SK-N-MC (cell line): ENCODE data around the gene APBA3.

Experiments
- DNase-seq: peaks from one replicate; pipeline ENCODE4 v3.0.0-alpha.2; 2011; ENCODE audit warnings: low read depth, low spot score
- H3K27ac ChIP-seq: fragments of 200-600 bp; sonication (generic); 2 replicates; pipeline ENCODE4 v1.5.1; 2016; ENCODE audit warnings: mixed run types
- H3K36me3 ChIP-seq: fragments of 200-600 bp; sonication (generic); 2 replicates; pipeline ENCODE4 v1.6.1; 2017; ENCODE audit warnings: antibody characterized with exemption, low read length, mixed read lengths; ENCODE audit not compliant: insufficient read depth
- H3K4me3 ChIP-seq: fragments of 200-600 bp; sonication (generic); 2 replicates; pipeline ENCODE4 v1.5.1; 2016
- H3K9ac ChIP-seq: fragments of 200-600 bp; sonication (generic); 2 replicates; pipeline ENCODE4 v1.8.0; 2017; ENCODE audit warnings: mixed run types, mixed read lengths; ENCODE audit not compliant: insufficient read length
- H3K9me3 ChIP-seq: fragments of 200-600 bp; sonication (generic); 2 replicates; pipeline ENCODE4 v1.6.1; 2017; ENCODE audit warnings: low read depth, mild to moderate bottlenecking, antibody characterized with exemption, low read length, moderate library complexity, mixed read lengths
- EZH2 ChIP-seq: fragments of 200-600 bp; sonication (generic); IDR thresholded peaks from one replicate; pipeline ENCODE4 v1.6.1; 2017; ENCODE audit warnings: antibody characterized with exemption
- FOXP2 ChIP-seq: optimal IDR thresholded peaks from 2 replicates; pipeline ENCODE3; 2011; ENCODE audit warnings: mild to moderate bottlenecking, moderate library complexity; ENCODE audit not compliant: insufficient read depth; ENCODE audit errors: extremely low read length, control extremely low read depth
- POLR2AphosphoS5 ChIP-seq: IDR thresholded peaks from 2 replicates; pipeline ENCODE4 v1.6.1; 2012; ENCODE audit warnings: mild to moderate bottlenecking, low read depth, low read length, borderline replicate concordance

The APBA3 gene

GRCh38 chr19:3776479-3777040, 15.1 kb upstream of the APBA3 start:
- TF ChIP-seq POLR2AphosphoS5 (no peak), EZH2 (no peak), FOXP2 (no peak)
- Histone ChIP-seq H3K9ac (no peak overlapping the region), H3K9me3 (no peaks in the 10 kb centered on the region), H3K4me3 (no peak overlapping the region), H3K36me3 (no peaks in the 10 kb centered on the region), H3K27ac (no peak overlapping the region)
- DNase-seq, result no peak

- no peaks in the 10 kb centered on the region for H3K36me3 ChIP-seq
- no peak for DNase-seq
- TF ChIP-seq EZH2 (no peak), FOXP2 (no peak), POLR2AphosphoS5 (no peak)
- H3K9ac ChIP-seq, result no peak overlapping the region
- no peaks in the 10 kb centered on the region for H3K9me3 ChIP-seq
- no peak overlapping the region for H3K27ac ChIP-seq
- H3K4me3 ChIP-seq, result no peak overlapping the region
These were observed 14.3 kb upstream of the APBA3 start for GRCh38 chr19:3775831-3776230.

DNA sequence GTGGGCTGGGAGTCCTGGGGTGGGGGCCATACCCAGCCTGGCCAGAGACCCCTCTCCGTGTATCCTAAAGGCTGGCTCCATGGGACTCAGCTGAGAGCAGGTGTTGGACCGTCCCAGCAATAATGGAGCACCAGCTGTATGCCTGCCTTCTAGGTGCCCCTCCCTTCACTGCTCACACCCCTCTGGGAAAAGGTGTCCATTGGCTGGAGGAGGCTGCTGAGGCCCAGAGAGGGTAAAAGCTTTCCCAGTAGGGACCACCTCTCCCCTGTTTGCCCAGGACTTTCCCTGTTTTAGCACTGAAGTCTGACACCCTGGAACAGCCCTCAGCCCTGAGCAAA, 13.9 kb upstream of the APBA3 start:
- Histone ChIP-seq H3K4me3 (no peak overlapping the region), H3K9ac (no peak overlapping the region)

GRCh38 chr19:3774621-3775373, 13.3 kb upstream of the APBA3 start:
- Histone ChIP-seq H3K9me3 (no peaks in the 10 kb centered on the region), H3K27ac (no peak overlapping the region), H3K4me3 (no peak overlapping the region), H3K36me3 (no peaks in the 10 kb centered on the region), H3K9ac (no peak overlapping the region)
- DNase-seq, result no peak
- TF ChIP-seq EZH2 (no peak), FOXP2 (no peak), POLR2AphosphoS5 (no peak)

More for the DNA sequence above, 13.9 kb upstream of the APBA3 start:
- TF ChIP-seq EZH2 (no peak), FOXP2 (no peak), POLR2AphosphoS5 (no peak)
- Histone ChIP-seq H3K27ac (no peak overlapping the region), H3K36me3 (no peaks in the 10 kb centered on the region), H3K9me3 (no peaks in the 10 kb centered on the region)
- DNase-seq, result no peak

GRCh38 chr19:3773814-3774515, 12.5 kb upstream of the APBA3 start:
- Histone ChIP-seq H3K9me3 (no peaks in the 10 kb centered on the region), H3K9ac (no peak overlapping the region), H3K27ac (no peak overlapping the region), H3K36me3 (no peaks in the 10 kb centered on the region), H3K4me3 (no peak overlapping the region)
- TF ChIP-seq FOXP2 (no peak), EZH2 (no peak), POLR2AphosphoS5 (no peak)
- DNase-seq, result no peak

DNA sequence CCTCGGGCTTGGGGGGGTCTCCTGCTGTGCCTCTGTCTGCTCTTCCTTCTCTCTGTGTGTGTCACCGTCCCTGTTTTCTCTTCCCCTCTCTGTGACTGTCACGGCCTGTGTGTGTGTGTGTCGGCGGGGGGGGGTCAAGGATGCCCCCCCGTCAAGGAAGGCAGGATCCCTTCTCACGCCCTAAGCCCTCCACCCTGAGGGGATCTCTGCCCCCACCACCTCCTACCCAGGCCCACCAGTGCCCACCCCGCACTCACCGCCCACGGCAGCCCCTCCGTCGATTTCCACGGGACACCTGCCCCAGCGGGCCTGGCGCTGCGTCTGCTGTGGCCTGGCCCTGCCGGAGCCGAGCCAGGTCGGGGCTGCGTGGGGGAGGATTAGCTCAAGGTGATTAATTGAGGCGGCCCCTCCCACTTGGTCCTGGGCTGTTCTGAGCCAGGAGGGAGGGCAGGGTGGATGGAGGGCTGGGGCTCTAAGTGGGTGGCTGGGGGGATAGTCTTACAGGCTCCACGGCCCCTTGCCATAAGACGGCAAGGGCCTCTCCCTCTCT, 10.5 kb upstream of the APBA3 start, which contains the start of gene RAX2:
RAX2 (minus strand) TSS at position 323 of the 550 bp plus-strand sequence. CDS start 486 bp downstream, outside the sequence.
- no peak within 1 kb of the TSS for H3K27ac ChIP-seq
- H3K9me3 ChIP-seq, result no peaks in the 10 kb centered on the region
- no peak within 1 kb of the TSS for H3K9ac ChIP-seq
- peaks cover 3% of the 10 kb centered on the region; the same call in 1 of the 2 replicates for H3K36me3 ChIP-seq
- no peak within 1 kb of the TSS for H3K4me3 ChIP-seq
- no peak for DNase-seq
- TF ChIP-seq EZH2, result no peak
- no peak for TF ChIP-seq POLR2AphosphoS5
- TF ChIP-seq FOXP2, result no peak

DNA sequence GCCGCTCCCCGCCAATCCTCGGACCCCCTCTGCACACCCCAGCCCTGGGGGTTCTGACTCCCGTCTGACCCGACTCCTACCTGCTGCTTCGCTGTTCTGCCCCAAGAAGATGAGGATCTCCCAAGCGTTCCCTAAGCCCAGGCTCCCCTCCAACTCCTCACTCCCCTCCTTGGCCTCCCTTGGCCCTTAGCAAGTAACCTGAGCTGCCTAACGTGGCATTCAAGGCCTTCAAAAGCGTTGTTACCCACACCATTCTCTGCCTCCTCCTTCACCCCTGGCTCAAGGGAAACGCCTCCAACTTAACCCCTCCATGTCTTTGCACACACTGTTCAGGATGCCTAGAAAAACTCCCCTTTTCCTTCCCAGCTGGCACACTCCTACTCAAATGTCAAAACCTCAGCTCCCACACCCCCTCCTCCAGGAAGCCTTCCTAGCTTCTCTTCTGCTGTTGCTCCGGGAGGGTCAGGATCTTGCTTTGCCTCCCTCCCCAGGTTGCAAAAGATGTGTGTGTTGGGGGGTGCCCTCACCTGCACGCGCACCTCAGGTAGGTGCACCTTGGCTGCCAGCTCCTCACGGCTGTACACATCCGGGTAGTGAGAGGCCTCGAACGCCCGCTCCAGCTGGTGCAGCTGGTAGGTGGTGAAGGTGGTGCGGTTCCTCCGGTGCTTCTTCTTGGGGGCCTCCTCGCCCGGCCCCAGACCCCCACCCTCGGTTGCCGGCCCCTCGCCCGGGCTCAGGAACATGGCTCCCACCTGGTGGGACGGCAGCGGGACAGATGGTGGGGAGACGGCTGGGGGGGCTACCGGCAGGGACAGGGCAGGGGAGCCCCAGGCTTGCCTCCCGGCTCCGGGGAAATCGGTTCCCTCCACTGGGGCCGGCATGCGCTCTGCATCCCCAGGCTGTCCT, 9.8 kb upstream of the APBA3 start:
- Histone ChIP-seq H3K4me3 (no peak overlapping the region), H3K9ac (no peak overlapping the region), H3K27ac (no peak overlapping the region), H3K36me3 (peaks cover 3% of the 10 kb centered on the region; the same call in 1 of the 2 replicates), H3K9me3 (no peaks in the 10 kb centered on the region)
- DNase-seq, result no peak
- TF ChIP-seq POLR2AphosphoS5 (no peak), EZH2 (no peak), FOXP2 (no peak)
